Stomach (tissue), 9 donors: Measurements from ENCODE around the gene ABCC9. TPM values are rescaled to one million over a fixed set of nuclear protein-coding genes. Genes with fewer than 3 reads are reported as not detected.

ENCODE experiments used
- DNase-seq, 2 donors: peaks; one replicate each; pipeline versions ENCODE4 v3.0.0 to v3.0.0-alpha.2; 2013 to 2019
- H3K27ac ChIP-seq, 5 donors: fragments of 200-600 bp in 4 of 5; sonication (generic) in 4 of 5; one replicate each; pipeline ENCODE4 v1.5.1; 2013 to 2019; ENCODE audit warnings: mild to moderate bottlenecking in 1 of 5, moderate library complexity in 1 of 5
- H3K27me3 ChIP-seq, 3 donors: fragments of 200-600 bp; sonication (generic); one replicate each; pipeline ENCODE4 v1.5.1; 2017 to 2019; ENCODE audit warnings: mixed run types in 1 of 3
- H3K36me3 ChIP-seq, 4 donors: fragments of 200-600 bp; sonication (generic); 1 replicate in 3 of 4; 2 replicates in 1 of 4; pipeline ENCODE4 v1.5.1; 2016 to 2019
- H3K4me1 ChIP-seq, 4 donors: fragments of 200-600 bp; sonication (generic); one replicate each; pipeline ENCODE4 v1.5.1; 2016 to 2019
- H3K4me3 ChIP-seq, 4 donors: fragments of 200-600 bp; sonication (generic) in 3 of 4; one replicate each; pipeline ENCODE4 v1.5.1; 2016 to 2019; ENCODE audit warnings: mild to moderate bottlenecking in 1 of 4
- H3K9me3 ChIP-seq, 4 donors: fragments of 200-600 bp; sonication (generic); one replicate each; pipeline ENCODE4 v1.5.1; 2016 to 2019
- EP300 ChIP-seq: sonication (generic); formaldehyde crosslinking; IDR thresholded peaks from one replicate; pipeline ENCODE4 v1.6.1; 2017; ENCODE audit warnings: antibody characterized with exemption
- POLR2A ChIP-seq, 4 donors: fragments of 450-650 bp; IDR thresholded peaks; one replicate each; pipeline ENCODE4 v1.6.1; 2016; ENCODE audit warnings: antibody characterized with exemption in 4 of 4, control low read depth in 2 of 4, mild to moderate bottlenecking in 1 of 4, moderate library complexity in 1 of 4
- POLR2AphosphoS5 ChIP-seq, 3 donors: sonication (generic); formaldehyde crosslinking; IDR thresholded peaks; one replicate each; pipeline ENCODE4 v1.6.1; 2016; ENCODE audit warnings: antibody characterized with exemption in 3 of 3
- WGBS, 5 donors: extraction: QIAGEN DNeasy Blood & Tissue Kit in 3 of 5; methylation state at CpG; one replicate each; pipeline versions ENCODE4 v1.1.5 to v1.1.7; 2013 to 2018; 5-methylcytosine and 5-hydroxymethylcytosine counted together
- intact Hi-C: fragments of 100-400 bp; cut with DNase I; formaldehyde crosslinking; loops from one replicate; pipeline ENCODE4 v1.15.1; 2023; ENCODE audit warnings: low total_unique reads
- polyA plus RNA-seq, 3 donors: library from polyadenylated mRNA; stranded (reverse); fragments of 200-250 nt; gene quantifications; one replicate each; pipeline ENCODE4 v1.2.3, GENCODE V29; 2013
- total RNA-seq, 5 donors: library from RNA; depleted of rRNA; stranded (reverse); fragments of >200 nt; gene quantifications; one replicate each; pipeline versions ENCODE4 v1.1.0 to v1.2.3, GENCODE V29; 2014 to 2016
- TF ChIP-seq, protein P1 (sequence below), 7 experiments: fragments of 450-650 bp in 4 of 7; fragments of 200-600 bp in 3 of 7; sonication (generic) in 3 of 7; IDR thresholded peaks; one replicate each; pipeline ENCODE4 v1.5.1; 2016 to 2019; ENCODE audit warnings: antibody characterized with exemption in 7 of 7, control low read depth in 2 of 7, mild to moderate bottlenecking in 1 of 7
- donor health status: healthy with polysubstance abuse.
- donor health status: Bipolar disorder and iron deficiency.
- donor health status: healthy.

Gene ABCC9
- total and polyA plus RNA-seq, 8 donors = 1.2 to 60.1 (median 10.4) TPM

- no peak overlapping the region for H3K4me3 ChIP-seq
- H3K4me1 ChIP-seq = peaks cover 0 to 21% (median 5%) of the 10 kb centered on the region in 4 donors
- DNase-seq = peak in 1 of 2 donors; percentile 36
- no peak overlapping the region for H3K27ac ChIP-seq
- no peaks in the 10 kb centered on the region for H3K27me3 ChIP-seq
- TF ChIP-seq POLR2A (IDR thresholded peaks at IDR 0.05) (no peak), EP300 (no peak), POLR2AphosphoS5 (IDR thresholded peaks at IDR 0.05) (no peak)
- TF ChIP-seq, protein P1, sequence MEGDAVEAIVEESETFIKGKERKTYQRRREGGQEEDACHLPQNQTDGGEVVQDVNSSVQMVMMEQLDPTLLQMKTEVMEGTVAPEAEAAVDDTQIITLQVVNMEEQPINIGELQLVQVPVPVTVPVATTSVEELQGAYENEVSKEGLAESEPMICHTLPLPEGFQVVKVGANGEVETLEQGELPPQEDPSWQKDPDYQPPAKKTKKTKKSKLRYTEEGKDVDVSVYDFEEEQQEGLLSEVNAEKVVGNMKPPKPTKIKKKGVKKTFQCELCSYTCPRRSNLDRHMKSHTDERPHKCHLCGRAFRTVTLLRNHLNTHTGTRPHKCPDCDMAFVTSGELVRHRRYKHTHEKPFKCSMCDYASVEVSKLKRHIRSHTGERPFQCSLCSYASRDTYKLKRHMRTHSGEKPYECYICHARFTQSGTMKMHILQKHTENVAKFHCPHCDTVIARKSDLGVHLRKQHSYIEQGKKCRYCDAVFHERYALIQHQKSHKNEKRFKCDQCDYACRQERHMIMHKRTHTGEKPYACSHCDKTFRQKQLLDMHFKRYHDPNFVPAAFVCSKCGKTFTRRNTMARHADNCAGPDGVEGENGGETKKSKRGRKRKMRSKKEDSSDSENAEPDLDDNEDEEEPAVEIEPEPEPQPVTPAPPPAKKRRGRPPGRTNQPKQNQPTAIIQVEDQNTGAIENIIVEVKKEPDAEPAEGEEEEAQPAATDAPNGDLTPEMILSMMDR (IDR thresholded peaks at IDR 0.05) = no peak
- peaks cover 0 to 3% (median 0%) of the 10 kb centered on the region in 4 donors for H3K36me3 ChIP-seq
- 15 to 37% (median 26%) methylated on average over 2 of the region's 2 CpGs for WGBS, 5 donors
- intact Hi-C loops = no loop called here
- no peaks in the 10 kb centered on the region for H3K9me3 ChIP-seq
These were observed 122.6 kb downstream of the ABCC9 start for GRCh38 chr12:21818627-21819026.

GRCh38 chr12:21815306-21816062, 125.7 kb downstream of the ABCC9 start:
- H3K4me3 ChIP-seq = no peak overlapping the region
- no peak for DNase-seq
- no peaks in the 10 kb centered on the region for H3K9me3 ChIP-seq
- H3K27ac ChIP-seq = no peak overlapping the region
- no peaks in the 10 kb centered on the region for H3K27me3 ChIP-seq
- peaks cover 0 to 18% (median 5%) of the 10 kb centered on the region in 4 donors for H3K4me1 ChIP-seq
- TF ChIP-seq, protein P1 (IDR thresholded peaks at IDR 0.05) = no peak
- TF ChIP-seq POLR2AphosphoS5 (IDR thresholded peaks at IDR 0.05) (no peak), POLR2A (IDR thresholded peaks at IDR 0.05) (no peak), EP300 (no peak)
- 61 to 85% (median 72%) methylated on average over 1 of the region's 1 CpG for WGBS, 5 donors
- H3K36me3 ChIP-seq = peaks cover 0 to 4% (median 0%) of the 10 kb centered on the region in 4 donors
- intact Hi-C loops = no loop called here

DNA sequence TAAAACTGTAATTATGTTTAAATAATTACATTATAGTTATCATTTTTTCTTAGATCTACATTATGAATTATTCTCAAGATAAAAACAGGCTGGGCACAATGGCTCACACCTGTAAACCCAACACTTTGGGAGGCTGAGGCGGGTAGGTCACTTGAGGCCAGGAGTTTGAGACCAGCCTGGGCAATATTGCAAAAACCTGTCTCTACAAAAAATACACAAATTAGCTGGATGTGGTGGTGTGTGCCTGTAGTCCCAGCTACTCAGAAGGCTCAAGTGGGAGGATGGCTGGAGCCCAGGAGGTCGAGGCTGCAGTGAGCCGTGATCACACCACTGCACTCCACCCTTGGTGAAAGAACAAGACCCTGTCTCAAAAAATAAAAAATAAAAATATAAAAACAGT, 126.4 kb downstream of the ABCC9 start:
- no peak for DNase-seq
- intact Hi-C loops = no loop called here
- H3K27ac ChIP-seq = no peak overlapping the region
- H3K9me3 ChIP-seq = no peaks in the 10 kb centered on the region
- TF ChIP-seq EP300 (no peak), POLR2A (IDR thresholded peaks at IDR 0.05) (no peak), POLR2AphosphoS5 (IDR thresholded peaks at IDR 0.05) (no peak)
- TF ChIP-seq, protein P1 (IDR thresholded peaks at IDR 0.05) = no peak
- no peaks in the 10 kb centered on the region for H3K27me3 ChIP-seq
- H3K4me1 ChIP-seq = peaks cover 0 to 13% (median 5%) of the 10 kb centered on the region in 4 donors
- WGBS, 5 donors = 87 to 94% (median 92%) methylated on average over 3 of the region's 3 CpGs
- no peak overlapping the region for H3K4me3 ChIP-seq
- H3K36me3 ChIP-seq = peaks cover 0 to 7% (median 0%) of the 10 kb centered on the region in 4 donors

DNA sequence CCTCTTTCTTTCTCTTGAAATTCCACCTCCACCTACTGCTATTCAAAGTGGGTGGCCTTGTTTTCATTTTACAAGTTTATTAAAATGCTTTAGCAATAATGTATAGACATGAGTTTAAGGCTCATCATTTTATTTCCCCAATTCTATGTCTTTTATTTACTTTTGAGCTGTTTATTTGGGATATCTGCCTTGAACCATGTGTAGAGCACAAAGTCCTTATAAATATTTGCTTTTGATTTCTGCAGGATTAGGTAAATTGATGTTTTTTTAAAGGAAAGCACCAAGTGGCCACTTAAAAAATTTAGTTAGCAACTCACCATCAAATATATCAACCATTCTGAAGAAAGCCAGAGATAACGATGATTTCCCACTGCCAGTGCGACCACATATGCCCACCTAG, 126.9 kb downstream of the ABCC9 start:
- TF ChIP-seq POLR2AphosphoS5 (IDR thresholded peaks at IDR 0.05) (no peak), POLR2A (IDR thresholded peaks at IDR 0.05) (no peak)
- TF ChIP-seq, protein P1 (IDR thresholded peaks at IDR 0.05) = no peak
- no peak for DNase-seq
- Histone ChIP-seq H3K4me1 (peaks cover 0 to 8% (median 4%) of the 10 kb centered on the region in 4 donors), H3K9me3 (no peaks in the 10 kb centered on the region), H3K27me3 (no peaks in the 10 kb centered on the region), H3K27ac (no peak overlapping the region), H3K36me3 (peaks cover 0 to 7% (median 0%) of the 10 kb centered on the region in 4 donors), H3K4me3 (no peak overlapping the region)
- 58 to 81% (median 70%) methylated on average over 2 of the region's 2 CpGs for WGBS, 5 donors
- intact Hi-C loops = no loop called here
